Measurements from ENCODE around the gene CLIP4. TPM values are rescaled to one million over a fixed set of nuclear protein-coding genes. Genes with fewer than 3 reads are reported as not detected.

Gene CLIP4
- polyA plus RNA-seq, 1 experiment = 38.8 TPM

GRCh38 chr2:29071032-29071975, 43.9 kb upstream of the CLIP4 start:
- TF ChIP-seq CTCF (IDR thresholded peaks at IDR 0.05; ENCODE audit: insufficient read depth, low read depth, low read length) = no peak
- H3K4me3 ChIP-seq (ENCODE audit: low read depth, low read length) = no peak overlapping the region
- peaks cover 2% of the 10 kb centered on the region for H3K27me3 ChIP-seq (ENCODE audit: control insufficient read depth, insufficient read depth, low read length)
- no peaks in the 10 kb centered on the region for H3K36me3 ChIP-seq (ENCODE audit: control insufficient read depth, insufficient read depth, low read length)
- ChIA-PET CTCF (interaction anchor here (0.6 to 1.4 kb wide), 3 partner anchors 19 to 36 kb away, joined by 3 to 4 read pairs (median 3); no protein-coding TSS in a partner anchor), POLR2A (interaction anchor here (0.6 kb wide), 1 partner anchor 701 kb away, joined by 3 read pairs; no protein-coding TSS in a partner anchor)
- no peak for DNase-seq (ENCODE audit: low read depth)

DNA sequence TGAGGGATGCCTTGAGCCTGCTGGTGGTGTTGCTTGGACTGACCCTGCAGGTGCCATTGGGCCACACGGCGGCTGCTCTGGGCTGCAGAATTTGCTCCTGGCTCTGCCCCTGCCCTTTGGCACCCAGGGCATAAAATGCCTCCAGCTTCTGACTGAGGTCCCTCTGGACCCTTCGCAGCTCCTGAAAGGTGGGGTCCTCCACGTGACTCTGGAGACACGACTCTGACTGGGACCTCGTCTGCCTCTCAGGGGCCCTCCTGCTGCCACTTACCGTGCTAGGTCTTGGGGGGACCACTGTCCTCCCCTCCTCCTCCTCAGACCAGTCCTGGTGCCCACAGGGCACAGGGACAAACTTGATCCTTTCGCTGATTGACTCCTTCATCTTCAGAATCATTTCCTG, 43.0 kb upstream of the CLIP4 start:
- Histone ChIP-seq H3K36me3 (ENCODE audit: control insufficient read depth, insufficient read depth, low read length) (no peaks in the 10 kb centered on the region), H3K27me3 (ENCODE audit: control insufficient read depth, insufficient read depth, low read length) (peaks cover 2% of the 10 kb centered on the region), H3K4me3 (ENCODE audit: low read depth, low read length) (no peak overlapping the region)
- TF ChIP-seq CTCF (IDR thresholded peaks at IDR 0.05; ENCODE audit: insufficient read depth, low read depth, low read length) = no peak
- POLR2A ChIA-PET = no interaction called here
- DNase-seq (ENCODE audit: low read depth) = no peak
- CTCF ChIA-PET = interaction anchor here (0.6 kb wide), 1 partner anchor 35 kb away, joined by 3 read pairs; no protein-coding TSS in a partner anchor

DNA sequence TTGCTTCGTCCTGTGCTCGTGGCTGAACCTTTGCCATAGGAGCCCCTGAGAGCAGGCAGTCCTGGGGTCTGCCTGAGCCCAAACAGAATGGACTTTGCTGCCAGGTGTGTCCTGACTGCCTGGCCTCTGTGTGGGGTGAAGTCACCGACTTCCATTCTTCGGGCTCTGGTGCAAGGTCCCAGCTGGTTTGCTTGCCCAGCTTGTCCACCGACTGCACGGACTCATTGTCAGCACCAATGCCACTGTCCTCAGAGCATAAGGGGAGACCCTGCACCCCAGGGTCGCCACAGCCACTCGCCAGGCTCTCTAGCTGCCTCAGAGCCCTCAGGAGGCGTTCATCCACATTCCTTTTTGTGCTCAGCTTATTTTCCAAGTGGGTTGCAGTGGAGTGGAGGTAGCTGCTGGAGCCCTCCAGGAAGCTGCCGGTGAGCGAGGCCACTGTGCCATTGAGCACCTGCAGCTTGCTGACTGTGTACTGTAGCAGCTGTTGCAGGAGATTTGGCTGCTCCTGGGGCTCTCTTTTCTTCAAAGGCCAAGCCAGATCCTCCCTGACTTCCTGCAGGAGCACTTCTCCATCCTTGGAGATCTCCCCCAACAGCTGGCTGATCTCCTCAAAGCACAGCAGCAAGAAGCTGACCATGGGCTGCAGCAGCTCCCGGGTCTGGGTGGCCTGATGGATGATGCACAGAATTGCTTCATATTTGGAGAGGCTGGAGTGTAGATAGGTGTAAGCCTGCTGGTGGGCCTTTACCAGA, 42.1 kb upstream of the CLIP4 start:
- Histone ChIP-seq H3K36me3 (ENCODE audit: control insufficient read depth, insufficient read depth, low read length) (no peaks in the 10 kb centered on the region), H3K4me3 (ENCODE audit: low read depth, low read length) (no peak overlapping the region), H3K27me3 (ENCODE audit: control insufficient read depth, insufficient read depth, low read length) (peaks cover 2% of the 10 kb centered on the region)
- CTCF ChIA-PET = no interaction called here
- POLR2A ChIA-PET = no interaction called here
- TF ChIP-seq CTCF (IDR thresholded peaks at IDR 0.05; ENCODE audit: insufficient read depth, low read depth, low read length) = no peak
- DNase-seq (ENCODE audit: low read depth) = no peak

DNA sequence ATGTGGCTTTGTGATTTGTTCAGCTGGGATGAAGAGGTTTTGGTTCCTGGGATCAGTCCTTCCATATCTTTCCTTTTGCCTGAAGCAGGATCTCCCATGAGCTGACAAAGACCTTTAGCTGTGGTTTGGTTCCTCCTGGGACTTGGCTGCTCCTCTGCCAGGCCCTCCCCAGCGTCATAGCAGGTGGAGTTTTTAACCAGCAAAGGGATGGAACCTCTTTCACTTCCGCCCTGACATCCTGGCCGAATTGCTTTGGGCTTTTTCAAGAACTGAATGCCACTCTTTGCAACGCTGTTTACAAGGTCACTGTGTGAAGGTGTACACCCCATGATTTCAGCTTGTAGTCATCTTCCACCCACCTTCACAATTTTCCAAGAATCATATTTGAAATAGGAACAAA, 41.3 kb upstream of the CLIP4 start:
- Histone ChIP-seq H3K27me3 (ENCODE audit: control insufficient read depth, insufficient read depth, low read length) (peaks cover 2% of the 10 kb centered on the region), H3K36me3 (ENCODE audit: control insufficient read depth, insufficient read depth, low read length) (no peaks in the 10 kb centered on the region), H3K4me3 (ENCODE audit: low read depth, low read length) (no peak overlapping the region)
- DNase-seq (ENCODE audit: low read depth) = no peak
- TF ChIP-seq CTCF (IDR thresholded peaks at IDR 0.05; ENCODE audit: insufficient read depth, low read depth, low read length) = no peak
- POLR2A ChIA-PET = no interaction called here
- CTCF ChIA-PET = no interaction called here

- POLR2A ChIA-PET = no interaction called here
- no peak for TF ChIP-seq CTCF (IDR thresholded peaks at IDR 0.05; ENCODE audit: insufficient read depth, low read depth, low read length)
- H3K27me3 ChIP-seq (ENCODE audit: control insufficient read depth, insufficient read depth, low read length) = peaks cover 2% of the 10 kb centered on the region
- H3K4me3 ChIP-seq (ENCODE audit: low read depth, low read length) = no peak within 1 kb of the TSS
- no peak for DNase-seq (ENCODE audit: low read depth)
- CTCF ChIA-PET = no interaction called here
- H3K36me3 ChIP-seq (ENCODE audit: control insufficient read depth, insufficient read depth, low read length) = no peaks in the 10 kb centered on the region
Observed at GRCh38 chr2:29074411-29074810, 40.8 kb upstream of the CLIP4 start, which contains the start of gene PCARE. Gene PCARE (minus strand): TSS chr2:29074523. CDS start chr2:29074261, 262 bp downstream.
